ENCODE data around the gene SZT2. TPM values are rescaled to one million over a fixed set of nuclear protein-coding genes. Genes with fewer than 3 reads are reported as not detected.

Gene SZT2
- total RNA-seq, result 12.5 and 16.2 TPM in 2 replicates

DNA sequence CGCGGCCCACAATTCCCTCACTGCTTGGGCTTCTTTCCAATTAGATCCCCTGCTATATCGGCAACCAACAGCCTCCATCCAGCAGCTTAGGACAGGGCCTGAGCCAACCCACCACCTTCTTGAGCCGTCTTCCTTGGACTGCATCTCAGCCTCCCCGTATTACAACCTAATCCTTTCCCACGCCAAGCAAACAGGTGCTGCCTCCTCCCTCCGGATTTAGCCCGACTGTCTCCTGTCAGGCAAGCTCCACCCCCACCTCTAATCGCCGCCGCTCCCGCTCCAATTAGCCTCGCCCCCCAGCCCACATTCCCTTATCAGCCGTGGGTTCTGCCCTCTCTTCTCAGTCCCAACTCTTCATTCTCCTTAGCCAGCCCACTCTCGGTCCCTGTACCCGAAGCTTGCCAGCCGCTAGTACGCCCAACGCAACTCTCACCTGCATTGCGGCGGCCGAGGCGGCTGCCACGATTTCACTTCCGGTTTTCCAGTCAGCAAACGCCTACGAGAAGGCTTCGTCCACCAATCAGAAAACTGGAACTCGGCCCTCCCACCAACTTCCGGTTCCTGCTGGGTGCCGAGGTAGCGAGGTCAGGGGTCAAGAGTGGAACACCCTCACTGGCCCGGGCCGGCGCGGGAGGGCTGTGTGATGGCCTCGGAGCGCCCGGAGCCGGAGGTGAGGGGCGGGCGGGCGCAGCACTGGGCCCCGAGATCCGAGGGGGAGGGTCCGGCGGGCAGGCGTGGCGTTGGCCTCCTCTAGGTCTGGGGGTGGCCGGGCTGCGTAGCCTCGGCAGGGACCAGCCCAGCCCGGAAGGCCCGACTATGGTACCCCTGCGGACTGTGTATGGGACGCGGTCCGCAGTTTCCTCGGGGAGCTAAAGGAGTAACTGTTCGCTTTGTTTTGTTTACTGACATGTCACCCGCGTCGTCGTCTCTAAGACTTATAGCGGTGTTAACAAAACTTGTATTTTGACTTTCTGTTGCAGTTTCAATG is at the start of gene SZT2, which contains the start of gene MED8:
Gene SZT2 (plus strand): TSS at position 574 of the 988 bp plus-strand sequence. CDS start 70 bp downstream, at position 644.
Gene MED8 (minus strand): TSS at position 475 of the 988 bp plus-strand sequence. CDS start 36 bp downstream, at position 439.

DNA sequence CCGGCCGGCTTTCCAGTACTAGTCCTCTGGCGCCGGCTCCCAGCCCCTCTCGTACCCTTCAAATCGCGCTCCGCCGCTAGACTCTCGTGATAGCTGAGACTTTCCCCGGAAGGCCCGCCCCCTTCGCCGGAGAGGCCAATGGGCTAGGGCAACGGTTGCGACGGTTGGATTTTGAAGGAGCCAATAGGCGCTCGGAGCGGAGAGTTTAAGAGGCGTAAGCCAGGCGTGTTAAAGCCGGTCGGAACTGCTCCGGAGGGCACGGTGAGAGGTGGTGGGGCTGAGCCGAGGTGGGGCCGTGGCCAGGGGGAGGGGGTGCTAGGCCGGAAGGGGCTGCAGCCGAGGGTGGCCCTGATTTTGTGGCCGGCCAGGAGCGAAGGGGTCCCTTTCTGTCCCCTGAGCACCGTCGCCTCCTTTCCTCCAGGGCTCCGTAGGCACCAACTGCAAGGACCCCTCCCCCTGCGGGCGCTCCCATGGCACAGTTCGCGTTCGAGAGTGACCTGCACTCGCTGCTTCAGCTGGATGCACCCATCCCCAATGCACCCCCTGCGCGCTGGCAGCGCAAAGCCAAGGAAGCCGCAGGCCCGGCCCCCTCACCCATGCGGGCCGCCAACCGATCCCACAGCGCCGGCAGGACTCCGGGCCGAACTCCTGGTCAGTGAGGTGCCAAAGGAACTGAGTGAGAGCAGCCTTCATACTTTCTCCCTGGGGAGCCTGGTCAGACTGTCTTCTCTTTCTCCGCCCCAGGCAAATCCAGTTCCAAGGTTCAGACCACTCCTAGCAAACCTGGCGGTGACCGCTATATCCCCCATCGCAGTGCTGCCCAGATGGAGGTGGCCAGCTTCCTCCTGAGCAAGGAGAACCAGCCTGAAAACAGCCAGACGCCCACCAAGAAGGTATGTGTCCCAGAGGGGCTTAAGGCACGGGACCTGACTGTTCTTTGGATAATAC is 30.7 kb upstream of the SZT2 start, which contains the start of gene CDC20:
Gene CDC20 (plus strand): TSS at position 236 of the 948 bp plus-strand sequence. CDS start 235 bp downstream, at position 471.

DNA sequence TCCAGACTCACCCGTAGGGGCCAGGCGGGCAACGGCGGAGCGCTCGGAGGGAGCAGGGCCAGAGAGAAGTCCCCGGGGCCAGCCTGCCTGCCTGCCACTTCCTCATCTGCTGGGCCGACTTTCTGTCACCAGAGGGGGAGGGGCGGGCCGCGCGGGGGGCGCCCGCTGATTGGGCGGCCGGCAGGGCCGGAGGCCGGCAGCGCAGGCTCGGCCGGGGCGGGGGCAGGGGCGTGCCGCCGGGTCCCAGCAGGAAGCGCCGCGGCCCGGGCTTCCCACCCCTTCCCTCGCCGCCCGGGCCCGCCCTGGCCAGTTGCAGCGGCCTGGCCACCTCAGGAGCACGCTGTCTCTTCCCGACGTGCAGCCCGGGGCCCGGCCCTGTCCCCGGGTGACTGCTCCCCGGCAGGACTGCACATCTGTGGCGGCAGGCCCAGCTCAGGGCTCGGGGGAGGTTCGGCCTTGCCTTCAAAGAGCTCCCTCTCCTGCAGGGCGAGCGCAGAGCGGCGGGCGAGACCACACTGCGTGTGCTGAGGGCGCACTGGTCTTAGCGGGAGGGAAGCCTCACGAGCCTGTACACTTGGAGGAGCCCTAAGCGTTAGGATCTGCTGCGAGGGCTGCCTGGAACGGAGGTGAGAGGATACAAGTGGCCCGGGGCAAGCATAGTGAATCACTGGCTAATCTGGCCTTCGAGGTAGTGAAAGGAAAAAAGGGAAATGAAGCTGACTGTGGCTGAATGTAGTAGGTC is 21.6 kb upstream of the SZT2 start, which contains the start of gene ELOVL1:
Gene ELOVL1 (minus strand): TSS at position 108 of the 742 bp plus-strand sequence. CDS start 2,402 bp downstream, outside the sequence.

DNA sequence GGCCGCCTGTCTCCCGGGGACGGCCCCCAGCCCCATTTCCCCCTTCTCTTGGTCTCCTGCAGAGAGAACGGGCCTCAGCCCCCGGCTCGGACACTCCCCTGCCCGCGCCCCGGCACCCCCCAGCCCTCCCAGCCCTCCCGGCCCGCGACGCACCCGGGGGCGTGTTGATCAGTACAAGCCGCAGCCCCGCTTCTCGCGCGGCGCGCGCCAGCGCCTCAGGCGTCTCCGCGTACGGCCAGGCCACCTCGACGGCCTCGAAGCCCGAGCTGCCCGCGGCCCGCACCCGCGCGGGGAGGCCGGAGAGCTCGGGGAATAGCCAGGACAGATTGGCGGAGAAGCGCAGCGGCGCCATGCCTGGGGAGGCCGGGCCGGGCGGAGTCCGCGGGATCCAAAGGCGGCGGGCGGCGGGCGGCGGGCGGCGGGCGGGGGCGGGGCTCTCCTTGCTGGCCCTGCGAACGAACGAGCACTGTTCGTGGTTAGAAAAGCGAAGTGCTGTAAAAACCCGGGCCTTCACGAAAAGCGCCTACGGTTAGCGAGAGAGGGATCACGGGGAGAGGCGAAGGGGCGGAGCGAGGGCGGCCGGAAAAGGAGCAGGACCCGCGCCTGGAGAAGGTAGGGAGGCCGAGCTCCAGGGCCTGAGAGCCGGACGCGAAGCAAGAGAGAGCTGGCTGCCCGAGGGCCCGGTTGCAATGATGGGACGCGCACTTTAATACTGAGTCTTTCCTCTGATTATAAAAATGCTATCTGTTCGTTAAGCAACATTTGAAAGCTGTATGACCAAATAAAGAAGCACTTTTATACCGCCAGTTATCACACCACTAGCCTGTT is 64.0 kb downstream of the SZT2 start, which contains the start of gene HYI:
Gene HYI (minus strand): TSS at position 490 of the 828 bp plus-strand sequence. CDS start 138 bp downstream, at position 352.

Other genes with a start within 250 kb of the SZT2 start
- gene EBNA1BP2, start 217.6 kb upstream of the SZT2 start, total RNA-seq, result 92.8 and 95.1 TPM in 2 replicates
- gene CFAP57, start 217.6 kb upstream of the SZT2 start, total RNA-seq, result under 0.01 and 1.4 TPM in 2 replicates
- not detected in 2 replicates for gene TMEM125, start 119.9 kb upstream of the SZT2 start, total RNA-seq
- not detected in 2 replicates for gene C1orf210, start 104.3 kb upstream of the SZT2 start, total RNA-seq
- gene TIE1, start 88.9 kb upstream of the SZT2 start, total RNA-seq, result 3.8 and 11.7 TPM in 2 replicates
- not detected in 2 replicates for gene MPL, start 52.1 kb upstream of the SZT2 start, total RNA-seq
- gene CDC20, start 30.9 kb upstream of the SZT2 start, total RNA-seq, result 27.6 and 33.9 TPM in 2 replicates
- gene ELOVL1, start 21.9 kb upstream of the SZT2 start, total RNA-seq, result 69.7 and 105 TPM in 2 replicates
- 50.2 and 53.5 TPM in 2 replicates for gene MED8, start 99 bp upstream of the SZT2 start, total RNA-seq
- 38.2 and 54.9 TPM in 2 replicates for gene HYI, start 64.0 kb downstream of the SZT2 start, total RNA-seq
- 48.9 and 58.5 TPM in 2 replicates for gene PTPRF, start 141.0 kb downstream of the SZT2 start, total RNA-seq